Muscle layer of duodenum (tissue), 2 donors: Measurements from ENCODE around the gene BMP4.

Source experiments
- H3K27ac ChIP-seq: one replicate; pipeline ENCODE4 v1.7.0; 2013; ENCODE audit warnings: mild to moderate bottlenecking, low read length
- H3K27me3 ChIP-seq: one replicate; pipeline ENCODE4 v1.7.0; 2013; ENCODE audit warnings: low read depth, mild to moderate bottlenecking, control low read depth, low read length
- H3K36me3 ChIP-seq, 2 donors: one replicate each; pipeline ENCODE4 v1.7.0; 2013; ENCODE audit warnings: low read length in 2 of 2, control low read depth in 1 of 2, mild to moderate bottlenecking in 1 of 2; ENCODE audit not compliant: insufficient read depth in 2 of 2, control insufficient read depth in 1 of 2
- H3K4me1 ChIP-seq, 2 donors: one replicate each; pipeline ENCODE4 v1.7.0; 2013; ENCODE audit warnings: low read length in 2 of 2, mild to moderate bottlenecking in 2 of 2, control low read depth in 1 of 2, moderate library complexity in 1 of 2; ENCODE audit not compliant: insufficient read depth in 2 of 2, control insufficient read depth in 1 of 2
- H3K4me3 ChIP-seq, 2 donors: one replicate each; pipeline ENCODE4 v1.7.0; 2013; ENCODE audit warnings: low read length in 2 of 2, low read depth in 1 of 2, mild to moderate bottlenecking in 1 of 2
- H3K9me3 ChIP-seq, 2 donors: one replicate each; pipeline ENCODE4 v1.7.0; 2013; ENCODE audit warnings: low read length in 2 of 2, control low read depth in 1 of 2, mild to moderate bottlenecking in 1 of 2; ENCODE audit not compliant: control insufficient read depth in 1 of 2
- donor health status: healthy.

Gene BMP4

DNA sequence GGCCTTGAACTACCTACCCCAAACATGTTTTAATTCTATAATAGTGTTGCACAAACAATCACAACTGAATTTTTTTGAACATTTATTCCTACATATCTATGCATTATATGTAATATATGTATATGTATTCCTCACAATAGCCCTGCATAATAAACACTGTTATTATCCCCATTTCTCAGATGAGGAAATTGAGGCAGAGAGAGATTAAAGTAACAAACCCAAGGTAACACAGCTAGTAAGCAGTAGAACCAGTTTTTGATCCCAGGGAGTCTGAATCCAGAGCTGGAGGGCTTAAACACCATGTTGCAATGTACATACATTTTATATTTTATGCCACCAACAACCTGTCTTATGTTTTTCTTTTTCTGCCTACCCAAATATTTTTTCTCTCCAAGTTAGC is 26.5 kb upstream of the BMP4 start:
- Histone ChIP-seq H3K4me1 (no peaks in the 10 kb centered on the region), H3K27me3 (no peaks in the 10 kb centered on the region), H3K4me3 (no peak overlapping the region), H3K36me3 (no peaks in the 10 kb centered on the region), H3K9me3 (peaks cover 0 to 5% of the 10 kb centered on the region in 2 donors), H3K27ac (no peak overlapping the region)

DNA sequence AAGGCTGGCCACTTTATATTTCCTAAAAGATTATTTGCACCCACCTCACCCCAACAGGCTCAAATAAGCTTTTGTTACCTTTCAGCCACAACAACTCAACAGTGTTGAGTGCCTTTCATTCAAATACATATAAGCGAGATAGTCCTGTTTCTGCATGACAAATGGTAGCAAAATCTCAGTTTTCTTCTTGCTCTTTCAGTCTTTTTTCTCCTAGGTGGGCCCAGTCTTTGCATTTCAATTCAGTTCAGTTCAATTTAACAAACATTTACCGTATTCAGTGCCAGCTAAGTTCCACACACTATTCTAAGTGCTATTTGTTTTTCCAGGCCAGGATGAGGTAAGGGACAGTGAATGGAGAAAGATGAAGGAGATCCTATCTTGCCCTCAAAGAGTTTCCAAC is 25.9 kb upstream of the BMP4 start:
- peaks cover 0 to 5% of the 10 kb centered on the region in 2 donors for H3K9me3 ChIP-seq
- H3K27me3 ChIP-seq, result no peaks in the 10 kb centered on the region
- H3K4me3 ChIP-seq, result no peak overlapping the region
- no peaks in the 10 kb centered on the region for H3K36me3 ChIP-seq
- H3K4me1 ChIP-seq, result no peaks in the 10 kb centered on the region
- H3K27ac ChIP-seq, result no peak overlapping the region

GRCh38 chr14:53979747-53980642 is 23.4 kb upstream of the BMP4 start:
- Histone ChIP-seq H3K27ac (no peak overlapping the region), H3K4me3 (no peak overlapping the region), H3K27me3 (no peaks in the 10 kb centered on the region), H3K36me3 (no peaks in the 10 kb centered on the region), H3K9me3 (peaks cover 0 to 3% of the 10 kb centered on the region in 2 donors), H3K4me1 (no peaks in the 10 kb centered on the region)

DNA sequence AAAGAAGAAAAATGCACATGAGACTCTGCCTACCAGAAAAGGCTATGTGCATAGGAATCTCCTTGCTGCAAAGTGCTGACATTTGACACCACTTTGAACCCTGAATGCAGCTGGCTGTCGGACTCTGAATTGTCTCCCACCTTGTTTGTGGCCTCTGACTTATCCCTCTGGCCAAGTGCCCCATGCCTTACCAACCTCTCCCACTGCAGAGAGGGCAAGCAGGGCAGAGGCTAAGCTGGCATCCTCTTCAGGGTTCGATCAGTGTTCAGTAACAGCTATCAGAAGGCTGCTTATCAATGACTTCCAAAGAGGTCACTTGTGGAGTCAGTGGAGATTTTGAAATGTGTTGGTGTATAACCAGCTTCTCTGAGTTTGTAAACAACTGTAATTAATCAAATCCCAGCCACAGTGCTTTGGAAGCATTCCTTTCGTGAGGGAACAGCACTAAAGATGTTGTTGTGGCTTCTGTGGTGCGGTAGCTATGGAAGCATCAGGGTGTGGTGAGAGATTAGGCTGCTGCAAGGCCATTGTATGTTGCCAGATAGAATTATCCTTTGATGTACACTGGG is 22.6 kb upstream of the BMP4 start:
- no peaks in the 10 kb centered on the region for H3K4me1 ChIP-seq
- no peak overlapping the region for H3K4me3 ChIP-seq
- H3K36me3 ChIP-seq, result no peaks in the 10 kb centered on the region
- no peaks in the 10 kb centered on the region for H3K9me3 ChIP-seq
- H3K27ac ChIP-seq, result no peak overlapping the region
- H3K27me3 ChIP-seq, result no peaks in the 10 kb centered on the region

DNA sequence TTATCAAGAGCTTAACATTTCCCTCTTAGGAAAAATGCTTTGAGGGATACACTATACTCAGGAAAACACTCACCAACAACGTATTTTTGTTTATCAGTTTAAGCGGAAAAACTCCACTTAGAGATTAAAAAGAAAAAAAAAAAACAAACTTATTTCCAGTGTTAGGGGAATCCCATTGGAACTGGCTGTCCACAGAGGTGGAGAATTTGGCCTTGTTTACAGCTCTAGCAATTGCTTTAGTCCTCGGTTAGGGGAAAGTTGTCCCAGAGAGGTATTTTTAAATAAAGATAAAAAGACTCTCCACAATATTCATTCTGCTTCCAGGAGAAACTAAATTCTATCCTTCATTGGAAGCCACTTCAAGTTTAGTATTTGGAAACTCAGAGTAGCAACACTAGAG is 21.6 kb upstream of the BMP4 start:
- Histone ChIP-seq H3K27ac (no peak overlapping the region), H3K4me1 (no peaks in the 10 kb centered on the region), H3K9me3 (no peaks in the 10 kb centered on the region), H3K36me3 (no peaks in the 10 kb centered on the region), H3K27me3 (no peaks in the 10 kb centered on the region), H3K4me3 (no peak overlapping the region)

- no peaks in the 10 kb centered on the region for H3K9me3 ChIP-seq
- H3K4me3 ChIP-seq, result no peak overlapping the region
- H3K4me1 ChIP-seq, result no peaks in the 10 kb centered on the region
- no peaks in the 10 kb centered on the region for H3K36me3 ChIP-seq
- H3K27me3 ChIP-seq, result no peaks in the 10 kb centered on the region
- H3K27ac ChIP-seq, result no peak overlapping the region
Measured at GRCh38 chr14:53975444-53975843, 18.8 kb upstream of the BMP4 start.

GRCh38 chr14:53971521-53971920 is 14.9 kb upstream of the BMP4 start:
- H3K27me3 ChIP-seq, result no peaks in the 10 kb centered on the region
- H3K36me3 ChIP-seq, result no peaks in the 10 kb centered on the region
- H3K4me3 ChIP-seq, result no peak overlapping the region
- no peaks in the 10 kb centered on the region for H3K4me1 ChIP-seq
- no peaks in the 10 kb centered on the region for H3K9me3 ChIP-seq
- no peak overlapping the region for H3K27ac ChIP-seq

DNA sequence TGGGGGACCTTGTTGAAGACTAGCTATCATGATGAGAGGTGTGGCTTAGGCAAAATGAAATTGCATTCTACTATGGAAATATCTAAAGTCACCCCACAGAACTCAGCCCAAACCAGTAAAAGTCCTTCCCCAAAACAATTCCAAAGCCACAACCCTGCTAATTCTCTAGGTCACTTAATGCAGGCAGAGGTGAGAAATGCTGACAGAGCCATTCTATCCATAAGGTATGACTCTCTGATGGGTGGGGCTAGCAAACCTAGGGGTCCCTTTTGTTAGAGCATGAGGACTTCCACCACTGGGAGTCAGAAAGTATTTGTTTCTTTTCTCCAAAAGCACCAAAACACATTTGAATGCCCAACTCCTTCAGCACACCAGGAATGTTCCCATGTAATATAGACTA is 12.7 kb upstream of the BMP4 start:
- no peak overlapping the region for H3K4me3 ChIP-seq
- no peaks in the 10 kb centered on the region for H3K27me3 ChIP-seq
- no peaks in the 10 kb centered on the region for H3K4me1 ChIP-seq
- no peaks in the 10 kb centered on the region for H3K36me3 ChIP-seq
- H3K27ac ChIP-seq, result no peak overlapping the region
- H3K9me3 ChIP-seq, result no peaks in the 10 kb centered on the region

DNA sequence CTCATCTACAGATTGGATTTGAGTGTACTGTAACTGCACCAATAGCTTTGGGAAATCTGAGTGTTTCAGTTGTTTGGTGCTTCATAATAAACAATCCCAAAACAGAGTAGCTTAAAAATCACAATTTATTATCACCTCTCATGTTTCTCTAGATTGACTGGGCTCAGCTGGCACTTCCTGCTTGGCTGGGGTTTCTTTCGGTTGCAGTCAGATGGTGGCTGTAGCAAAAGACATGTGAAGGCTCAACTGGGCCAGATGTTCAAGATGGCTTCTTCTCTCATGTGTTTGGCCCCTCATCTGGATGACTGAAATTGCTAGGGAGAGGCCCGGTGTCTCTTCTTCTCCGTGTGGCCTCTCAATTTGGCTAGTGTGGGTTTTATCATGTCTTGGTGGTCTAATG is 12.1 kb upstream of the BMP4 start:
- no peaks in the 10 kb centered on the region for H3K27me3 ChIP-seq
- no peak overlapping the region for H3K4me3 ChIP-seq
- H3K9me3 ChIP-seq, result no peaks in the 10 kb centered on the region
- H3K27ac ChIP-seq, result no peak overlapping the region
- H3K36me3 ChIP-seq, result no peaks in the 10 kb centered on the region
- H3K4me1 ChIP-seq, result no peaks in the 10 kb centered on the region

DNA sequence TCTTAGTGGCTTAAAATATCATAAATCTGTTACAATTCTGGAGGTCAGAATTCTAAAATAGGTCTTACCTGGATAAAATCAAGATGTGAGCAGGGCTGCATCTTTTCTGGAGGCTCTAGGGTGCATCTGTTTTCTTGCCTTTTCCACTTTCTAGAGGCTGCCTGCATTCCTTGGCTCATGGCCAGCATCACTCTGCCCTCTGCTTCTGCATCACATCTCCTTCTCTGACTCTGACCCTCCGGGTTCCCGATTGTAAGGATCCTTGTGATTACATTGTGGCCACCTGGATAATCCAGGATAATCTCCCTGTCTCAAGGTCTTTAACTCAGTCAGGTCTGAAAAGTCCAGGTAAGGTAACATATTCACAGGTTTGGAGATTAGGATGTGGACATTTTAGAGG is 11.0 kb upstream of the BMP4 start:
- Histone ChIP-seq H3K27me3 (no peaks in the 10 kb centered on the region), H3K4me3 (no peak overlapping the region), H3K4me1 (no peaks in the 10 kb centered on the region), H3K27ac (no peak overlapping the region), H3K9me3 (no peaks in the 10 kb centered on the region), H3K36me3 (no peaks in the 10 kb centered on the region)

- H3K36me3 ChIP-seq, result no peaks in the 10 kb centered on the region
- no peak overlapping the region for H3K27ac ChIP-seq
- no peaks in the 10 kb centered on the region for H3K27me3 ChIP-seq
- H3K9me3 ChIP-seq, result no peaks in the 10 kb centered on the region
- no peak overlapping the region for H3K4me3 ChIP-seq
- H3K4me1 ChIP-seq, result no peaks in the 10 kb centered on the region
Measured at GRCh38 chr14:53964249-53964648, 7.6 kb upstream of the BMP4 start.
